GM06990 (cell line): ENCODE data around the gene RAVER1.
"Not testable (repeated sequence)": the region's sequence is repeated elsewhere in the genome, so short reads cannot be mapped to it uniquely, and the experiment has no call there.

Source experiments
- DNase-seq: peaks from one replicate; pipeline ENCODE4 v3.0.0-alpha.2; 2011; ENCODE audit not compliant: insufficient read length; ENCODE audit errors: extremely low read depth
- H3K27me3 ChIP-seq: replicated peaks from 2 replicates; pipeline ENCODE4 v1.6.0; 2011; ENCODE audit warnings: low read length; ENCODE audit not compliant: control insufficient read depth, insufficient read depth
- H3K36me3 ChIP-seq: 2 replicates; pipeline ENCODE4 v1.5.1; 2011; ENCODE audit warnings: low read length; ENCODE audit not compliant: control insufficient read depth, insufficient read depth
- H3K4me3 ChIP-seq: replicated peaks from 2 replicates; pipeline ENCODE4 v1.5.1; 2011; ENCODE audit warnings: low read depth, mild to moderate bottlenecking, control low read depth, low read length
- CTCF ChIP-seq: IDR thresholded peaks from 2 replicates; pipeline ENCODE4 v1.5.1; 2011; ENCODE audit warnings: low read length, control low read depth, mild to moderate bottlenecking, inconsistent platforms; ENCODE audit not compliant: insufficient read depth, poor library complexity, severe bottlenecking

The RAVER1 gene

GRCh38 chr19:10286803-10287737 is 46.3 kb downstream of the RAVER1 start, which contains the start of gene ICAM4:
TSS of gene ICAM4 (plus strand) at chr19:10286955. CDS start at chr19:10287013, 58 bp downstream.
- Histone ChIP-seq H3K36me3 (peaks cover 23% of the 10 kb centered on the region), H3K4me3 (peak within 1 kb of the TSS; percentile 9), H3K27me3 (no peaks in the 10 kb centered on the region)
- DNase-seq = peak; percentile 69
- no peak for TF ChIP-seq CTCF

GRCh38 chr19:10285393-10285792 is 47.9 kb downstream of the RAVER1 start:
- no peak for DNase-seq
- no peak overlapping the region for H3K4me3 ChIP-seq
- H3K27me3 ChIP-seq = no peaks in the 10 kb centered on the region
- TF ChIP-seq CTCF = no peak
- peaks cover 23% of the 10 kb centered on the region for H3K36me3 ChIP-seq

- Histone ChIP-seq H3K4me3 (no peak overlapping the region), H3K27me3 (no peaks in the 10 kb centered on the region)
- no peak for TF ChIP-seq CTCF
Measured at GRCh38 chr19:10284960-10285278, 48.4 kb downstream of the RAVER1 start.

GRCh38 chr19:10284065-10284959 is 49.0 kb downstream of the RAVER1 start:
- no peak for TF ChIP-seq CTCF
- no peak for DNase-seq

More at GRCh38 chr19:10284960-10285278, 48.4 kb downstream of the RAVER1 start:
- DNase-seq = no peak
- H3K36me3 ChIP-seq = peaks cover 24% of the 10 kb centered on the region

GRCh38 chr19:10283301-10284064 is 49.8 kb downstream of the RAVER1 start:
- Histone ChIP-seq H3K27me3 (no peaks in the 10 kb centered on the region), H3K36me3 (peaks cover 31% of the 10 kb centered on the region), H3K4me3 (no peak overlapping the region)
- no peak for DNase-seq
- no peak for TF ChIP-seq CTCF

More at GRCh38 chr19:10284065-10284959, 49.0 kb downstream of the RAVER1 start:
- Histone ChIP-seq H3K4me3 (no peak overlapping the region), H3K27me3 (no peaks in the 10 kb centered on the region), H3K36me3 (peaks cover 26% of the 10 kb centered on the region)

GRCh38 chr19:10282043-10282442 is 51.3 kb downstream of the RAVER1 start:
- H3K4me3 ChIP-seq, H3K27me3 ChIP-seq, DNase-seq: not testable (repeated sequence)
- H3K36me3 ChIP-seq = peaks cover 38% of the 10 kb centered on the region
